VCaP (cell line): ENCODE measurements around the gene ATP2B3.

ENCODE experiments used
- H3K27ac ChIP-seq: fragments of 450-650 bp; 2 replicates; pipeline ENCODE4 v1.5.1; 2017
- TF ChIP-seq, protein P1 (sequence below): fragments of 450-650 bp; conservative IDR thresholded peaks from 2 replicates; pipeline ENCODE4 v1.5.1; 2017; ENCODE audit warnings: mild to moderate bottlenecking, moderate library complexity

ATP2B3 gene

DNA sequence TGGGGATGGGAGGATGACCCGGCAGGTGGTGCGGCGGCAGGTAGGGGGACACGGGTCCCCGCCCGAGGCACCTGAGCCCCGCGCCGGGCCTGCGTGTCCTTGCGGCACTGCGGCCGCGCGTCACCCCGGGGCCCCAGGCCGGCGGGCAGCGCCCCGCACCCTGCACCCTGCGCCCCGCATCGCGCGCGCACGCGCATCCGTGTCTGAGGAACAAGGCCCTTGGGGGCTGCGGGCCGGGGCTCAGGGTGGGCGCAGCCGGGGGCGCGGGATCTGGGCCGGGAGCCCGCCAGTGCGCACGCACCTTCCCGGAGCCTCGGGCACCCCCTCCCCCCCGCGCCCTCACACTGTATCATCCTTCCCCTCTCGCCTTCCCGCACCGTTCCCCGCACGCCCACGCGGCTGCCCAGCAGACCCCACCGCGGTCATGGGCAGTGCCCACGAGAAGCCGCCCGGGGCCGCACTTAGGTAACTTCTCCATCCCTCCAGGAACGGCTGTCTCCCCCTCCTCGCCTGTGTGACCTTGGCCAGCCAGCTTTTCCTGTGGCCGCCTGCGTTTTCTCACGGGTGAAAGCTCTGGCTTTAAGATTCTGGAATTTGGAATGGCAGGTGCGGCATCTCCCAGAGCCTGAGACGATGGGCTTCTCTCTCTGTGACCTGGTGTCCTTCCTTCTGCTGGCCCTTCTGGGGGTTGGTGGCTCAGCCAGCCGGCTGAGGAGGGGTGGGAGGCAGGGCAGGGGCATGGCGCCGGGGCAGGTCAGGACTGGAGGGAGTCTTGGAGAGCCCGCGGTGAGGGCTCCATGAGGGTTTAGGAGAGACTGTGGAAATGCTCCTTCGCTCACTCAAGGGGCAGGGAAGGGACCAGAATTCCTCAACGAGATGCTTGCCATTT lies 748 bp downstream of the ATP2B3 start:
- TF ChIP-seq, protein P1, sequence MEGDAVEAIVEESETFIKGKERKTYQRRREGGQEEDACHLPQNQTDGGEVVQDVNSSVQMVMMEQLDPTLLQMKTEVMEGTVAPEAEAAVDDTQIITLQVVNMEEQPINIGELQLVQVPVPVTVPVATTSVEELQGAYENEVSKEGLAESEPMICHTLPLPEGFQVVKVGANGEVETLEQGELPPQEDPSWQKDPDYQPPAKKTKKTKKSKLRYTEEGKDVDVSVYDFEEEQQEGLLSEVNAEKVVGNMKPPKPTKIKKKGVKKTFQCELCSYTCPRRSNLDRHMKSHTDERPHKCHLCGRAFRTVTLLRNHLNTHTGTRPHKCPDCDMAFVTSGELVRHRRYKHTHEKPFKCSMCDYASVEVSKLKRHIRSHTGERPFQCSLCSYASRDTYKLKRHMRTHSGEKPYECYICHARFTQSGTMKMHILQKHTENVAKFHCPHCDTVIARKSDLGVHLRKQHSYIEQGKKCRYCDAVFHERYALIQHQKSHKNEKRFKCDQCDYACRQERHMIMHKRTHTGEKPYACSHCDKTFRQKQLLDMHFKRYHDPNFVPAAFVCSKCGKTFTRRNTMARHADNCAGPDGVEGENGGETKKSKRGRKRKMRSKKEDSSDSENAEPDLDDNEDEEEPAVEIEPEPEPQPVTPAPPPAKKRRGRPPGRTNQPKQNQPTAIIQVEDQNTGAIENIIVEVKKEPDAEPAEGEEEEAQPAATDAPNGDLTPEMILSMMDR, result no peak
- H3K27ac ChIP-seq, result no peak overlapping the region

DNA sequence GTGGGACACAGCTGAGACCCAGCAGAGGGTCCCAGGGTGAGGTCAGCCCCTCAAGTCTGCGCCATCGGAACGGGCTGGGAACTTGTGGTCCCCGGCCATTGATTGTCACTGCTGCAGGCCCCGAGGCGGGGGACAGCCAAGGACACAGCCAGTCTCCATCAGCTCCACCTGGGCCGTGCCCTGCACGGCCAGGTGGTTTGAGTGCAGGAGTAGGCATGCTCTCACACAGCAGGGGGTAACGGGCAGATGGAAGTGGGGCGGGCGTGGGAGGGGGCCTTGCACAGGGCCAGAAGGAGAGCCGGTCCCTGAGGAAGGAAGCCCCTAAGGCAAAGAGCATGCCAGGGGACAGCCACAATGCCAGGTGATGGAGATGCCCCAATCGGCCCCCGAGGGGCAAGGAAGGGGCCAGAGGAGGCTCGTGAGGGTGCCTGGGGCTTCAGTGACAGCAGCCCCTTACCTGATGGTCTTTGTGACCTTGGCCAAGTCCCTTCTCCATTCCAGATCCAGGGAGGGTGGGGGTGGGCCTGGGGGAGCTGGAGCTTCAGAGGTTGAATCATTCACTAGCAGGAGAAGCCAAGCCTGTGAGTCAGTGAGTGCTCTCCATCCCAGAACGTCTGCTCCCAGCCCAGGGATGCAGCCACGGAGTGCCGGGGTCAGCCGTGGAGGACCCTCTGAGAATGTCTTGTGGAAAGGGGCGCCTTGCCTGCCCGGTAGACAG lies 2.3 kb downstream of the ATP2B3 start:
- no peak overlapping the region for H3K27ac ChIP-seq
- TF ChIP-seq, protein P1, result no peak

DNA sequence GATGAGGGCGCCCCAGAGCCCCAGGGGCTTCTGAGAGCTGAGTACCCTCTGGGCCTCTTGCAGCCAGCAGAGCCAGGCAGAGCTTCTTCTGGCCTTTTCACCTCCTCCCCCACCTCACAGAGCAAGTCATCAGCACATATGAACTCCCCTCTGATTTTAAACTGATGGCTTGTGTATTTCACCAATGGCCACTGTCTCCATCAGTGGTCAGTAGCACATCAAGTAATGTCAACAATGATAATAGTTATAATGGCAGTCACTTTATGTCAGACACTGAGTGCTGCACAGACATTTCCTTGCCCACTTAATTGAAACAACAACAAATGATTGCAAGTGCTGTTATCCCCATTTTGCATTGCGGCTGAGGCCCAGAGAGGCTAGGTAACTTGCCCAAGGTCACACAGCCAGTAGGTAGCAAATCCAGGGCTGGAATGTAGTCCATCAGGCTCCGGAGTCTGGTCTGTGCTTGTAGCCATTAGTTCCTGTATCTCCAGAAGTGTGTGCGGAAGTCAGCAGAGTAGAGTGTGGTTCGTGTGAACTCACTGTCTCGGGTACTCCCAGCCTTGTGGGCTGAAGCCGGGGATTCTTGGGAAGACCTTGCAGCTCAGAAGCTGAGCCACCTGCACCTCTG lies 3.0 kb downstream of the ATP2B3 start:
- TF ChIP-seq, protein P1, result no peak
- no peak overlapping the region for H3K27ac ChIP-seq

DNA sequence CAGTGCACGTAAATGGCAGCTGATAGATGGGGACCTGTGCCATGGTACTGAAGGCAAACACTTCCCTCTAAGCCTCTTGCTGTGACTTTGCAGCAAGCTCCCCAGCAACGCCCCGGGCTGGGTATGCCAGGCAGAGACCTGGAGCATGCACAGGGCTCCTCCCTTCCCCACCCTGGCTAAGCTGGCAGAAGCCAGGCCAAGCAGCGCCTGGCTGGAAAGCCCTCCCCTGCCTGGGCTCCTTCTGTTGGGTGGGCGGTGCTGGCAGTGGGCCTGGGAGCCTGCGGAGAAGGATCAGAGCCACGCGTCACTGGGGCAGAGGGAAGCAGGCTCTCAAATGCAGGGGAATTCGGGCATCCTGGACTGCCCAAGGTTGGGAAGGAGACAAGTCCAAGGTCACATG lies 3.6 kb downstream of the ATP2B3 start:
- H3K27ac ChIP-seq, result no peak overlapping the region
- TF ChIP-seq, protein P1, result no peak

DNA sequence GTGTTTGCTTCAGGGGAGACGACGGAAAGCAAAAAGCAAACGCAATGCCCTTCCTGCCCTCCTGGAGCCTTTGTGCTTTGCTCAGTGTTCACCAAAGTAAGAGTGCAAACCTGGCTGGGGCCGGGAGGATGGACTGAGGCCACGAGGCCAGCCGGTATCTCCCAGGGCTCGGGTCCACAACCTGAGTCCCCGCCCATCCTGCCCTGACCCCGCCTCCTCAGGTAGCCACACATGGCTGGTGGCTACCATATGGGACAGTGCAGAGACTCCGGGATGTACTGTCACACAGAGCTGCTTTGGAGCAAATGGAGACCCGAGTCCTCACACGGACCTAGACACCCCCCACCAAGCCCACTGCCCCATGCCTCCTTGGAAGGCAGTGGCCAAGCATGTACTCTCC lies 4.8 kb downstream of the ATP2B3 start:
- TF ChIP-seq, protein P1, result no peak
- no peak overlapping the region for H3K27ac ChIP-seq

DNA sequence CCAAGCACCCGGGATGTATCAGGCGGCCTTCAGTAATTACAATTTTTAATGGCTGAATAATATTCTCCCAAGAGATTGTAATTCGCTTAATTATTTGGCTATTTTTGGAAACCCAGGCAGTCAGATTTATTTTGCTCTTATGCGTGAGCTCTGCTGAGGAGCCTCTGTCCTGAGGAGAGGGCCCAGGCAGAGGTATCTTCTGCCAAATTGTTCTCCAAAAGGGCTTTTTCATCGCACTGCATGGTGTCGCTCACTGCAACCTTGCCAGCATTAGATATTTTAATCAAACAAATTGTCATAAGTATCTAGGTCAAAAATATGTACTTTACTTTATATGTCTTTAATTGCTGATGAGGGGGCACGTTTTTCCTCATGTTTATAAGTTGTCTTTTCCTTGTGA lies 5.8 kb downstream of the ATP2B3 start:
- no peak overlapping the region for H3K27ac ChIP-seq
- TF ChIP-seq, protein P1, result no peak

DNA sequence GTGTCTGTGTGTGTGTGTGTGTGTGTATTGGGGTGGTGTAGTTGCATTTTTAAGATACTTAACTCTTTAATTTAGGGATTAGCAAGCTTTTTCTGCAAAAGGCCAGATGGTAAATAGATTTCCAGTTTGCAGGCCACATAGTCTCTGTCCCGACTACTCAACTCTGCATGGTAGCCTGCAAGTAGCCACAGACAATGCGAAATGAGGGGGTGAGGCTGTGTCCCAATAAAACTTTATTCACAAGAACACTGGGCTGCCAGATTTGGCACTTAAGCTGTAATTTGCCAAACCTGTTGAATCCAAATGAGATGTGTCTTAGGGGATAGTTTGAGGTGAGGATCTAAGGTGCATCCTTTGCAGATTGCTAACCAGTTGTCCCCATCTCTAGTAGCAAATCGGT lies 6.8 kb downstream of the ATP2B3 start:
- TF ChIP-seq, protein P1, result no peak
- no peak overlapping the region for H3K27ac ChIP-seq
